ENCODE measurements around the gene PRB2.
"Not testable (repeated sequence)": the region's sequence is repeated elsewhere in the genome, so short reads cannot be mapped to it uniquely, and the experiment has no call there.

Gene PRB2

DNA sequence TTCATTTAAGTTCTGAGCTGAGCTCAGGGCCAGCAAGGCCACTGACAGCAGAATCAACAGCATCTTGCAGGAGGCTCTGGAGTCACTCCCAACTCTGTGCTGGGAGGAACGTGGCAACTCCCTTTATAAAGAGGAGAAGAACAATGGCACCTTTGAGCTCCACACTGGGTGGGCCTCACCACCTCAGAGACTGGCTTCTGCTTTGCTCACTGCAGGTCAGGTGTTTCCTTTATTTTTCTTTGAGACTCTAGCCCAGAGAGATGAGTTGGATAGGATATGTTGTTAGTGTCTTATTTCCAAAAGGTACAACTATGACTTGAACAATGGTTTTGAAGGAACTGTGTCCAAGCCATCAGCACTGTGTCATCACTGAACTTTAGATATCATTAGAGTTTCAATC, at the start of gene PRB2:
TSS of gene PRB2 (minus strand) at position 101 of the 400 bp plus-strand sequence. CDS start at position 63, 38 bp downstream.
- DNase-seq (ENCODE audit: low read depth) = not testable (repeated sequence)

DNA sequence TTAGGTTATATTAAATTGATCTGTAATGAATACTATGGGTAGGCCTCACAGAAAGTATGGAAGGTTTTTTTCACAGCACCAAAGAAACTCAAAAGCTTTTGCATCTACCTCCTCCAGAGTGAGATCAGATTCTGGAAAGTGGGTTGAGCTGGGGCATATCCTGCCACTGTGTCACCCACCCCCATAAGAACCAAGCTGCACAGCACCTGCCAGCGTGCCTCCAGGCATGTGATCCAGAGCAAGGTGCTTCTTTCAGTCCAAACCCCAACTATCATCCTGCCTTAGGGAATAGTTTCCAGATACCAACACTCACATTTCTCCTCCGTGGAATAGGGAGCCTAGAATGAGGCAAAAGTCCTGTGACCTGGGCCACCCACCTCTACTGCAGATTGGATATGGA, 42.6 kb upstream of the PRB2 start:
- no peak for DNase-seq (ENCODE audit: low read depth)

DNA sequence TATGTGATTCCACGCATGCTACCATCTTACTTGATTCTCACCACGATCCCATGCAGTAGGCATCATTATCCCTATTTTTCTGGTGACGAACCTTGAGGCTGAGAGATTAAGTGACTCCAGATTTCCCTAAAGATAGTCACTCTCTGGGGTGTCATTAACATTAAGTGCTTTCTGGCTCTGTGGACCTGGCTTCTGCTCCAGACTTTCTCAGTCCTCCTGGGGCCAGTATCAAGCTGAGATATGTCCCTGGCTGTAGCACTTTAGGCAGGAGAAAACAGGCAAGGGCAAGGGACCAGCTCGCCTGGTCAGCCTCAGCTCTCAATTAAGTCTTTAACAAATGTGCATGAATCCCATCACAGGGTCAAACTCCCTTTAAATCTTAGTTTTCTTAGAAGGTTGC, 38.3 kb upstream of the PRB2 start:
- DNase-seq (ENCODE audit: low read depth) = no peak

DNA sequence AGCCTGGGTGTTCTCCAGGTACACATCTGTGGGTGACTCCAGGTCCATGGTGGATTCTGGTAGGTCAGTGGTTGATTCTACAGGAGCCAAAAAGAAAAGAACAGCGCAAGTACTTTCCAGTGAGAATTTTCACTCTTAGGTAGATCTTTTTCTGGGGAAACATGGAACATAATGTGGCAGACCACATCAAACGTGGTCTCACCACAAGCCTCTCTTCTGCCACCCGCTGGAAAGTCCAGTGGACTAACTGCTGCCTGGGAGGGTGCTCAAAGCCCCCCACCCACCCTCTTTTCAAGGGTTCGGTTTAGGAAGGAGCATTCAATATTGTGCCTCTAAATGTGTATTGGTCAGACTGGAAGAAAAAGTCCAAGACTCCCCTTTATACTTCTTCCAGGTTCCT, 36.1 kb upstream of the PRB2 start:
- no peak for DNase-seq (ENCODE audit: low read depth)

DNA sequence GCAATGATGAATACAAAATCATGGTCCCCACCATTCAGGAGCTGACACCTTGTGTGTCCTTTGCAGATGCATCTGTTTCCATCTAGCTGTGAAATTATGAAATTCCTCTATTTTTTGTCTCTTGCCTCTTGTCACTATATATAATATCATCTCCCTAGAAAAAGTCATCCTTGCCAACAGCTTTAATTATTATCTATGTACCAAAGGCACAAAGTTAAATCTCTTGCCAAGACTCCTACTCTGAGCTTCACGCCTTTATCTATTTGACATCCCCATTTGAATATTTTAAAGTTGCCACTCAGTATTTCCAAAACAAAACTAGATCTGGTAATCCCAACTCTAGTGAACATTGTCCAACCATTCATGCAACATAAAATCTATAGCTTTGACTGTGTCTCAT, 32.0 kb upstream of the PRB2 start:
- DNase-seq (ENCODE audit: low read depth) = no peak

DNA sequence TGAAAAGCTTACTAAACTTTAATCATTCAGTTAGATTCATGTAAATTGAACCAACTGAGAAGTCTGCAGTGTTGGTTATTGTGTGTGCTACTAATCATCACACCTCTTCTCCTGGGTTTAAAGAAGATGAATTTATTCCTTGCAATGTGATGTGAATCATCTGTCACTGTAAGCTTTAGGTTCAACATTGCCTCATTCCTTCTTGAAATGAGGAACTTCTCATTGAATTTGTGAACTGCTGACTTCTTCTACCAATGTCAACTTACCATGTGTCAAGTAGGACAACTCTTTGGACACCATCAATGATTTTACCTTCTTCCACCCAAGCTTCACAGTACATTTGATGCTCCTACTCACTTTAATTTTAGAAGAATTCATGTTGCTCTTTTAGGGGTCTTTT, 17.4 kb upstream of the PRB2 start:
- DNase-seq (ENCODE audit: low read depth) = no peak

DNA sequence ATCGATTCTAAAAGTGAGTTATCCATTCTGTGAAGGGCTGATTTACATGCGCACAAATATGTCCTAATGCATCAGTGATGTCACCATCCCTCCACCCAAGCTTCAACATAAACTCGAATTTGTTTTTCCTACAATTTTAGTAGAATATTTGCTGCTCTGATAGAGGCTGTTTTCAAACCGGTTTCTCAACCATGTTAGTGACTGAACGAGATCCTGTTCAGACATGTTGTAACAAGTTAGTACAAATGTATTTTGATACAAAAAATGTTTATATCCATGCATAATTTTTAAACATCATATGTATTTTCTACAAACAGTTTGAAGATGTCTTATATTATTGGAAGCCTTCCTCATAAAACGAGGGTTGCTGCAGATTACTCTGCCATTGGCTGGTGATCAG, 12.7 kb upstream of the PRB2 start:
- DNase-seq (ENCODE audit: low read depth) = no peak

DNA sequence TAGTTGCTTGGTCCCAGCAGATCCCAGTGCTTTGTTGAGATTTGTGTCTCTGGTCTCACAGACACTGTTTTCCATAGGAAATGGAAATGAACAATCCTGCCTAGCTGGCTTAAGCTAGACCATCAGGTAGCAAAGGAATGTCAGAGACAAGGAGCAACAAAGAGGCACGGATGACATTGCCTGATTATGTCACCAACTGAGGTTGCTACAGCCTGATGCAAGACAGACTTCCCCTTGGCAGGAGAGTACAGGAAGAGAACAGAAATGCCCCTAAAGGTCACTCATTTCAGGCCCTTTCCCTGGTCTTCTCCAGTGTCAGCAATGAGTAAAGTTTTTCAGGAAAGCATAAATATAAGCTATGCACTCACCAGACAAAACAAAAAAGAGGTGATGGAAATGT, 2.0 kb upstream of the PRB2 start:
- no peak for DNase-seq (ENCODE audit: low read depth)

DNA sequence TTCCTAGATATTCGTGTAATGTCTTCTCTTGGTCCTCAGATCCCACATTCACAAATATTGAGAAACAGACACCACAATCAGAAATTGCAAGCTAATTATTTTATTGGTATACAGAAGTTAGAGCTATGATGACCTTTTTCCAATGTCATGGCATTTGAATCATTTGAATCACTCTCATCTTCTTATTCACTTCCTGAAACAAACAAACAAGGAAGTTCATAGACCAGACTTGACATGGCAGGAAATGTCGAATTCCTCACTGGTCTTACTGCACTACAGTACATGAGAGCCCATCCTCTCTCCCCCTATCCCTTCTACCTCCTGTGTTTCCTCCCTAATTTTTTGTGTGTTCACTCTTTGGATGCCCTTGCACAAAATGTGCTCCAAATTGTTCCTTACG, 3.9 kb downstream of the PRB2 start:
- not testable (repeated sequence) for DNase-seq (ENCODE audit: low read depth)

DNA sequence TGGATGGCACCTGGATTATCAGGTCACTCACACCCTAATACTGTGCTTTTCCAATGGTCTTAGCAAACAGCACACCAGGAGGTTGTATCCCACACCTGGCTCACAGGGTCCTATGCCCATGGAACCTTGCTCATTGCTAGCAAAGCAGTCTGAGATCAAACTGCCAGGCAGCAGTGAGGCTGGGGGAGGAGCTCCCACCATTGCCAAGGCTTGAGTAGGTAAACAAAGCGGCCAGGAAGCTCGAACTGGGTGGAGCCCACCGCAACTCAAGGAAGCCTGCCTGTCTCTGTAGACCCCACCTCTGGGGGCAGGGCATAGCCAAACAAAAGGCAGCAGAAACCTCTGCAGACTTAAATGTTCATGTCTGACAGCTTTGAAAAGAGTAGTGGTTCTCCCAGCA, 17.9 kb downstream of the PRB2 start:
- not testable (repeated sequence) for DNase-seq (ENCODE audit: low read depth)

DNA sequence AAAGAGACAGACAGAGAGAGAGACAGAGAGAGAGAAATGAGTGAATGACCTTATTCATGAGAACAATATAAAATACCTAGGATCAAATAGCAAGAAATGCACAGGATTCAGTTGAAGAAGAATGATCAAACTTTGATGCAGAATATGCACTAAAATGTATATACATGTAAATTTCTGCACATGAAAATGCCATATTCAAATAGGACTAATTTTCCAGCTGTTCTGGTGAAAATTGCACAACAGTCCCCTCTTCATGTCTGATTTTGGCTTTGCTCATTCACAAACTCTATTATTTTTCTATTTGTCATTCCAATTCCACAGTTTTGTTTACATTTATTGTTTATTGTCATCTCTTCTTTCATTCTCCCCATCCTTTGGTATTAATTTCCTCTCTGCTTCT, 34.2 kb downstream of the PRB2 start:
- no peak for DNase-seq (ENCODE audit: low read depth)

DNA sequence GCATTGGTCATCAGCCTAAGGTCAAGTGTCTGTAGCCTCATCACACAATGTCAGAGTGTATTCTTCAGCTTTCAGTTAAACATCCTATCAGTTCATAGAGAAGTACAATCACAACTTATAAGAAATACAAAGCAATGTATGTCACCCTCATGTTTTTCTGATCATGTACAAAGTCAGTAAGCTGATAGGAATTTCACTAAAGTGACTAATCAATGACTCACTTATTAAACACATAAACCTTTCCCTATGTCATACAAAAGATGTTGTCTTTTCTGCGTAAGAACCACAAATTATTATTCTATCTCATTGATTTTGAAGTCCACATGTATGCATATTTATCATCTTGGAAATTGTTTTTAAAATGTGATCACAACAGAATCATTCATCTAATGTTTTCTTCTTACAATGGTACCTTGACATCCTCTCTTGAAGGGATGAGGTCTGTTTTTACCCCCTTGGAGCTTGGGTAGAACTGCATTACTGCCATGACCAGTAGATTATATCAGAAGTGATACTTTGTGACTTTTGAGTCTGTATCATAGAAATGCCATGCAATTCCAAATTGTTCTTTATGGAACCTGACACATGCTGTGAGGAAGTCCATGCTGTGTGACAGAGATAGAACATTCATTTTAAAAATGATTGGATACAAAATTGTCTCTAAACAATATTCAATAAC, 35.0 kb downstream of the PRB2 start:
- not testable (repeated sequence) for DNase-seq (ENCODE audit: low read depth)

DNA sequence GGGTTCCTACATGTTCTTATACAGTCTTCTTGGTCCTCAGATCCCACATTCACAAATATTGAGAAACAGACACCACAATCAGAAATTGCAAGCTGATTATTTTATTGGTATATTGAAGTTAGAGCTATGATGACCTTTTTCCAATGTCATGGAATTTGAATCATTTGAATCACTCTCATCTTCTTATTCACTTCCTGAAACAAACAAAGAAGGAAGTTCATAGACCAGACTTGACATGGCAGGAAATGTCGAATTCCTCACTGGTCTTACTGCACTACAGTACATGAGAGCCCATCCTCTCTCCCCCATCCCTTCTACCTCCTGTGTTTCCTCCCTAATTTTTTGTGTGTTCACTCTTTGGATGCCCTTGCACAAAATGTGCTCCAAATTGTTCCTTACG, 43.6 kb downstream of the PRB2 start:
- not testable (repeated sequence) for DNase-seq (ENCODE audit: low read depth)

DNA sequence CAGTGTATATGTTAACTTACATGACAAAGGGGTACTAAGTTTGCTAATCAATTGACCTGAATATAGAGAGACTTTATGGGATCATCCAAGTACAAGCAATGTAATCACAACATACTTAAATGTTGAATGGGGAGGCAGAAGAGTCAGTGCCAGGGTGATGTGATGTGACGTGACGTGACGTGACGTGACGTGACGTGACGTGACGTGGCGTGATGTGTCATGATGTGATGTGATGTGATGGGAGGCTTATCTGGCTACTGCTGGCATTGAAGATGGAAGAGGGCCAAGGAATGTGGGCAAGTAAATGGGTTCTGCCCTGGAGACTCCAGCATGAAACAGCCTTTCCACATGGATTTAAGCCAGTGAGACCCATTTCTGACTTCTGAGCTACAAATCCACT, 46.9 kb downstream of the PRB2 start:
- DNase-seq (ENCODE audit: low read depth) = no peak

DNA sequence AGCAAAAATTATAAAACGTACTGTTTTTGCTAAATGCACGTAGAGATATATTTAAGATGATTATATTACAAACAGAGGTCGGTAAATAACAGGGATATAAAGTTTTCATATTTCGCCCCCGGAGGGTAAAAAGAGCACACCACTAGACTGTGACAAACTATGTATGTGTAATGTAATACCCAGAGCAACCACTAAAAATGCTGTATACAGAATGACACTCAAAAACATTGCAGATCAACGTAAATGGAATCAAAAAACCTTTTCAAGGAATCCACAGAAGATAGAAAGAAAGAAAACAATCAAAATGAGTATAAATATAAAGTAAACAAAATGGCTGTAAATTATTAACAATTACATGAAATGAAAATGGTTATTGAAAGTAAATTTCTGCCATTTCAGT, 47.6 kb downstream of the PRB2 start:
- no peak for DNase-seq (ENCODE audit: low read depth)

DNA sequence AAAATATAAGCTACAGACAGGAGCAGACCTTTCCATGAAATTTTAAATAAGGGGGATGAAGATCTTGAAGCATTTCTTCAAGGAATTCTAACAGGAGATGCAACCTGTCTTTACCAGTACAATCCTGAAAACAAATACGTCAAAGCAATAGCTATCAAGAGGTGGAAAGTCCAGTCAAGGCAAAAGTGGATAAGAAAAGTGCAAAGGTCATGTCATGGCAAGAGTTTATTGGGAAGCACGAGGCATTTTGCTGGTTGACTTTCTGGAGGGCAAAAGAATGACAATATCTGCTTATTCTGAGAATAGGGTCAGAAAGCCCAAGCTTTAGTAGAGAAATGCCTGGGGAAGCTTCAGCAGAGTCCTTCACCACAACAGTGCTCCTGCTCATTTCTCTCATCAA, 50.9 kb downstream of the PRB2 start:
- DNase-seq (ENCODE audit: low read depth) = no peak

All from T-helper 22 cell (primary cell).